GM19240 (cell line): ENCODE results near the gene FAM76B.
"Not testable (repeated sequence)": the region's sequence is repeated elsewhere in the genome, so short reads cannot be mapped to it uniquely, and the experiment has no call there.

Experiments
- DNase-seq: peaks from one replicate; pipeline ENCODE4 v3.0.0; 2011; ENCODE audit warnings: low spot score; ENCODE audit not compliant: insufficient read length

The FAM76B gene

GRCh38 chr11:95789506-95790122, at the start of gene FAM76B:
Gene FAM76B (minus strand): TSS chr11:95789782. CDS start chr11:95789478, 304 bp downstream.
- DNase-seq: peak; percentile 41

GRCh38 chr11:95835768-95836488, 46.3 kb upstream of the FAM76B start:
- no peak for DNase-seq

- DNase-seq: no peak
These were observed 45.8 kb upstream of the FAM76B start for GRCh38 chr11:95835351-95835750.

DNA sequence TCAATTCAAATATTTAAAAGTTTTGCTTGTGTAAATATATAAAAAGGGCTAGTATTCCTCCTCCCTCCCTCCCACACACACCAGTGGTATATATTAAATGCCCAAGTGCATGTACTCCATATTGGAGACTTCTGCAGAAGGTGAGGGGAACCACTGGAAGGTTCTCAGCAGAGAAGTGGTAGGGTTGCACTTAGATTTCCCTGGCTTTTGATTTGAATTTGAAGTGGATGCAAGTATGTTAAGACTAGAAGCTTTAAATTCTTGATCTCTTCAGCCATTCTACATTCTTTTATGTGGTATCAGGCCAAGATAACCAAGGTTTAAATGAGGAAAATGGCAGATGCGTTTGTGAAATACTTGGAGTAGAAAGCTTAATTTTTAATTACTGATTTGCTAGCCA, 43.8 kb upstream of the FAM76B start:
- no peak for DNase-seq

- DNase-seq: no peak
These were observed 43.2 kb upstream of the FAM76B start for GRCh38 chr11:95832763-95833162.

- no peak for DNase-seq
These were observed 41.8 kb upstream of the FAM76B start for GRCh38 chr11:95831198-95831883.

DNA sequence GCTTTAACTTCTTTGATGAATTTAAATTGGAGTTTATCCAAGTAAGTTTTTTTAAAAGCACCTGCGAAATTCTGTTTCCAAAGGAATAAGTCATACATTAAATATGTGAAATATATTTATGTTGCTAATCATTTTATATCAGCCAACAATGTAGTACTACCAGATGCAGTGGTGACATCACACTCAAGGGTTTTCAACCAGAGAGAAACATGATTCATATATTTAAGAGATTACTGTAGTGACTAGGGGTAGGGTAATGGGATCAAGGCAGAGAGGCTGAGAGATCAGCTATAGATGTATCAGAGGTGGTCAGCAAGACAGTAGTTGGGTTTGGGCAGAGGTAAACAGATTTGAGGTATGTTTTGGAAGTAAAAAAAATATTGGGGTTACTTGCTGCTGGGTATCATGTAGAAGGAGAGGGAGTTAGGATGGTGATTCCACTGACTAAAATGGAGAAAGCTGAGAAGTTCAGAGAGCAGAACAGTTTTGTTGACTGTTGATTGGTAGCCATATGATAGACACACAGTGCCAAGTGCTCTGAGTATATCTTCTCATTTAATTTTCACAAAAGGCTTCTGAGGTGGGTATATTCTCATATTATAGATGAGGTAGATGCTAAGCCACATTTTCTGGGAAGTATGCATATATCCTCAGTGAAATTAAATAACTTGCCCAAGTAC, 40.1 kb upstream of the FAM76B start:
- DNase-seq: no peak

DNA sequence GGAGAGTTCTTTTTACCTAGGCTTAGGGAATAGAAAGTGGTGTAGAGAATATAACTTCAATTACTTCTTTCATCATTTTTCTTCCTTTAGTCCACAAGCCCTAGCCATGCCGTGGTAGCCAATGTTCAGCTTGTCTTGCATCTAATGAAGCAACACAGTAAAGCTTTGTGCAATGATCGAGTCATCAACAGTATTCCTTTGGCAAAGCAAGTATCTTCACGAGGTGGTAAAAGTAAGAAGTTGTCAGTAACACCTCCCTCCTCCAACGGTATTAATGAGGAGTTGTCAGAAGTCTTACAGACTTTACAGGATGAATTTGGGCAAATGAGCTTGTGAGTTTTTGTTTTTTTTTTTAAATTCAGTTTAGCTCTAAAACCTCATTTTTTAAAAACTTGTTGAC, 38.1 kb upstream of the FAM76B start:
- no peak for DNase-seq

- no peak for DNase-seq
These were observed 32.1 kb upstream of the FAM76B start for GRCh38 chr11:95821640-95822039.

DNA sequence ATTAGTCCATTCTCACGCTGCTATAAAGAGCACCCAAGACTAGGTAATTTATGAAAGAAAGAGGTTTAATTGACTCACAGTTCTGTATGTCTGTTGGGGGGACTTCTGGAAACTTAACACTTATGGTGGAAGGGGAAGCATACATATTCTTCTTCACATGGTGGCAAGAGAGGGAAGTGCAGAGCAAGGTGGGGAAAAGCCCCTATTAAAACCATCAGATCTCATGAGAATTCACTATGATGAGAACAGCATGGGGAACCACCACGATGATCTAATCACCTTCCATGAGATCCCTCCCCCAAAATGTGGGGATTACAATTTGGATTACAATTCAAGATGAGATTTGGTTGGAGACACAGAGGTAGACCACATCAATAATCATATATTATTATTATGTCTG, 26.5 kb upstream of the FAM76B start:
- no peak for DNase-seq

DNA sequence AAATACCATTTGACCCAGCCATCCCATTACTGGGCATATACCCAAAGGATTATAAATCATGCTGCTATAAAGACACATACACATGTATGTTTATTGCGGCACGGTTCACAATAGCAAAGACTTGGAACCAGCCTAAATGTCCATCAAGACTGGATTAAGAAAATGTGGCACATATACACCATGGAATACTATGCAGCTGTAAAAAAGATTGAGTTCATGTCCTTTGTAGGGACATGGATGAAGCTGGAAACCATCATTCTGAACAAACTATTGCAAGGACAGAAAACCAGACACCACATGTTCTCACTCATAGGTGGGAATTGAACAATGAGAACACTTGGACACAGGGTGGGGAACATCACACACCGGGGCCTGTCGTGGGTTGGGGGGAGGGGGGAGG, 21.5 kb upstream of the FAM76B start:
- not testable (repeated sequence) for DNase-seq

DNA sequence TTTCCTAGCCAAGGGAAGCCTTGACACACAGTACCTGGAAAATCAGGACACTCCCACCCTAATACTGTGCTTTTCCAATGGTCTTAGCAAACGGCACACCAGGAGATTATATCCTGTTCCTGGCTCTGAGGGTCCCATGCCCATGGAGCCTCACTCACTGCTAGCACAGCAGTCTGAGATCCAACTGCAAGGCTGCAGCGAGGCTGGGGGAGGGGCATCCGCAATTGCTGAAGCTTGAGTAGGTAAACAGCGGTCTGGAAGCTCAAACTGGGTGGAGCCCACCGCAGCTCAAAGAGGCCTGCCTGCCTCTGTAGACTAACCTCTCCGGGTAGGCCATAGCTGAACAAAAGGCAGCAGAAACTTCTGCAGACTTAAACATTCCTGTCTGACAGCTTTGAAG, 16.9 kb upstream of the FAM76B start:
- not testable (repeated sequence) for DNase-seq

GRCh38 chr11:95805869-95806268, 16.3 kb upstream of the FAM76B start:
- no peak for DNase-seq

- DNase-seq: no peak
These were observed 14.4 kb upstream of the FAM76B start for GRCh38 chr11:95803973-95804372.

- DNase-seq: no peak
These were observed 13.2 kb upstream of the FAM76B start for GRCh38 chr11:95802806-95803205.

DNA sequence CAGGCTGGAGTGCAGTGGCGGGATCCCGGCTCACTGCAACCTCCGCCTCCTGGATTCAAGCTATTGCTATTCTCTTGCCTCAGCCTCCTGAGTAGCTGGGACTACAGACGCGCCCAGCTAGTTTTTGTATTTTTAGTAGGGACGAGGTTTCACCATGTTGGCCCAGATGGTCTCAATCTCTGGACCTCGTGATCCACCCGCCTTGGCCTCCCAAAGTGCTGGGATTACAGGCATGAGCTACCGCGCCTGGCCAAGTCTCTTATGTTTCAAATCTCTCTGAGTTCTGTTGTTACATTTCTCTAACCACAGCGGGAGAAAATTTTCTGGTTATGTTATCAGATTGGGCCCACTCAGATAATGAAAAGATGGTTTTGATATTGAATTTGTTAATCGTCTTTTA, 10.9 kb upstream of the FAM76B start:
- no peak for DNase-seq

DNA sequence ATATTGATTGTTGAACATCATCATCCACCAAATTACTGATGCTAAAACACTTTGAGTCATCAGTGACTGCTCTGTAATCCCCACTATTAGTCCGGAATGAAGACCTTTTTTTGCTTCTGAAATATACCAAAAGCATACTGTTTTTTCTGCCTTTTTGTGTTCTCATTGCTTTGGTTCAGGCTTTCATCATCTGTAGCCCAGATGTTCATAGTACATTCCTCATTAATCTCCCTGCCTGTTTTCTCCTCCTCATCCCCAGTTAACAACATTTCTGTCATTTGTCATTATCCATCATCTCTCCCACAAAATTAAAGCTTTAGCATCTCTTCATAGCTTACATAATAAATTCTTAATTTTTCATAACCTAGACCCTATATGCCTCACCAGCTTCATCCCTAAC, 10.0 kb upstream of the FAM76B start:
- DNase-seq: no peak

- no peak for DNase-seq
These were observed 6.9 kb upstream of the FAM76B start for GRCh38 chr11:95796501-95796900.

- DNase-seq: no peak
These were observed 6.2 kb upstream of the FAM76B start for GRCh38 chr11:95795627-95796295.

DNA sequence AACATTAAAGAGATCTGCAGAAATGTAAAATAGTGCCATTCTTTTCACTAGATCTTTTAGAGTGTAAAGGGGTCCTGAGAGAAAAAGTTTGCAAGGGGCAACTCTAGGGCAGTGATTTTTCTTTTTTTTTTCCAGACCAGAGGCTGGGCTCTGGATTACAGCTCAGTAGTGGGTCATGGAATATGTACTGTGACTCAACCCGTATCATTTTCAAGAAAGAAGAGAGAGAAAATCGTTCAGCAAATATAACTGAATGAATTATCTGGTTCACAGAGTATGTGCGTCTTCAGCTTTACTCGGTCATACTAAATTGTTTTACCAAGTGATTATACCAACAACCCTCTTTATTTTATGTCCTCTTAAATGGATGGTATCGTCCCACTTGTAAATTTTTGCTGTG, 4.5 kb upstream of the FAM76B start:
- DNase-seq: no peak

DNA sequence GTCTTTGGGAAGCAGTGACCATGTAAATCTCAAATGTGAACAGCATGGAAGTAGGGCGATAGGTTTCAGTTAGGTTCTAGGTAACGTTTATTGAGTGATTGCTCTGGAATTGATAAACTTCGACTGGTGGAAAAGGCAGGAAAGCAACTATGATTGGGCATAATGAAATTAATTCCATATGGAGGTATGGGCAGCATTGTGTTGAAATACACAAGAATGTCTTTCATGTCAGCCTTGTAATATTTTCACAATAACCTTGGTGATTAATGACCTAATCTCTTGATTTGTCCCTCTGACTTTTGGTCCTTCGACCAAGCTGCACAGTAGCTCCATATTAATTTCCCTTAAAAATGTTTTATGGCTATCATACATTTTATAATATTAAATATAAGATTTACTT, 3.5 kb upstream of the FAM76B start:
- DNase-seq: no peak

DNA sequence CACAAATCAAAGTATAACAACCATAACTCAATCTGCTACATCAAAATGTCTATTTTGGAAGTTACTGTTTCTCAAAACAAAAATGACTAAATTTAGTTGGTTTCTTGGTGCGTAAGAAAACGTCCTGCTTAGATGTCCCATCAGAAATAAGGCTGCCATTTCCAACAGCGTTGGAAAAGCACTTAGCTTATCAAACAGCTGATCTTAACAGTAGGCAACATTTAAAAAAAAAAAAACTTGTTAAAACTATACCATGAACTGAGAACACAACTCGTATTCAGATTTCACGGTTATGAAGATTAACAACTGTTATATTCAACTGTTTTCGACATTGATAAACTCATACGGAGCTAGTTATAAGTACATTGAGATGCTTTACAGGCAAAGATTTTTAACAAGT, 3.1 kb upstream of the FAM76B start:
- DNase-seq: no peak
